ENCODE measurements around the gene OTUB2.

The OTUB2 gene

GRCh38 chr14:93991649-93992048, 34.5 kb upstream of the OTUB2 start:
- Histone ChIP-seq H3K36me3 (no peaks in the 10 kb centered on the region), H3K27ac (no peak overlapping the region), H3K4me1 (peaks cover 0 to 38% (median 32%) of the 10 kb centered on the region in 4 donors), H3K4me3 (no peak overlapping the region), H3K27me3 (no peaks in the 10 kb centered on the region), H3K9me3 (no peaks in the 10 kb centered on the region)
- DNase-seq = no peak
- no peak for TF ChIP-seq CTCF (IDR thresholded peaks at IDR 0.05)
- intact Hi-C loops (cut with DNase I; ENCODE audit: low total_unique reads) = no loop called here

- intact Hi-C loops (cut with DNase I; ENCODE audit: low total_unique reads) = no loop called here
- H3K27me3 ChIP-seq = no peaks in the 10 kb centered on the region
- DNase-seq = no peak
- no peaks in the 10 kb centered on the region for H3K9me3 ChIP-seq
- peak overlapping the region; percentile 82 to 91 for H3K27ac ChIP-seq
- H3K36me3 ChIP-seq = no peaks in the 10 kb centered on the region
- H3K4me3 ChIP-seq = no peak overlapping the region
- no peak for TF ChIP-seq CTCF (IDR thresholded peaks at IDR 0.05)
- H3K4me1 ChIP-seq = peaks cover 0 to 30% (median 23%) of the 10 kb centered on the region in 4 donors
Observed at GRCh38 chr14:93993382-93993781, 32.8 kb upstream of the OTUB2 start.

GRCh38 chr14:93994919-93995682, 31.0 kb upstream of the OTUB2 start:
- no peaks in the 10 kb centered on the region for H3K36me3 ChIP-seq
- intact Hi-C loops (cut with DNase I; ENCODE audit: low total_unique reads) = no loop called here
- peak overlapping the region; percentile 21 to 41 for H3K4me3 ChIP-seq
- H3K9me3 ChIP-seq = no peaks in the 10 kb centered on the region
- DNase-seq = peak; percentile 62 to 94
- H3K27ac ChIP-seq = peak overlapping the region; percentile 82 to 91
- peaks cover 0 to 30% (median 23%) of the 10 kb centered on the region in 4 donors for H3K4me1 ChIP-seq
- no peaks in the 10 kb centered on the region for H3K27me3 ChIP-seq
- TF ChIP-seq CTCF (IDR thresholded peaks at IDR 0.05) = no peak

GRCh38 chr14:93996130-93996695, 29.9 kb upstream of the OTUB2 start:
- Histone ChIP-seq H3K9me3 (no peaks in the 10 kb centered on the region), H3K27me3 (no peaks in the 10 kb centered on the region), H3K4me3 (peak overlapping the region in 1 of 2 donors; percentile 41), H3K27ac (peak overlapping the region; percentile 82 to 91), H3K36me3 (no peaks in the 10 kb centered on the region), H3K4me1 (peaks cover 0 to 32% (median 23%) of the 10 kb centered on the region in 4 donors)
- no peak for TF ChIP-seq CTCF (IDR thresholded peaks at IDR 0.05)
- DNase-seq = no peak
- intact Hi-C loops (cut with DNase I; ENCODE audit: low total_unique reads) = no loop called here

- peak within 1 kb of the TSS; percentile 82 to 91 for H3K27ac ChIP-seq
- H3K27me3 ChIP-seq = no peaks in the 10 kb centered on the region
- TF ChIP-seq CTCF (IDR thresholded peaks at IDR 0.05) = no peak
- H3K36me3 ChIP-seq = no peaks in the 10 kb centered on the region
- no peak for DNase-seq
- H3K4me1 ChIP-seq = peaks cover 0 to 37% (median 23%) of the 10 kb centered on the region in 4 donors
- H3K9me3 ChIP-seq = no peaks in the 10 kb centered on the region
- intact Hi-C loops (cut with DNase I; ENCODE audit: low total_unique reads) = no loop called here
- no peak within 1 kb of the TSS for H3K4me3 ChIP-seq
Observed at GRCh38 chr14:93997082-93997481, 29.1 kb upstream of the OTUB2 start, which contains the start of gene CCDC197. Gene CCDC197, plus strand, starts transcription at chr14:93997301. Its CDS starts 831 bp downstream, at chr14:93998132.
